ENCODE results near the gene TRAPPC12. TPM values are rescaled to one million over a fixed set of nuclear protein-coding genes. Genes with fewer than 3 reads are reported as not detected.

TRAPPC12 gene
- total RNA-seq, 2 experiments from 2014 or later: 44.3 to 45.8 TPM

DNA sequence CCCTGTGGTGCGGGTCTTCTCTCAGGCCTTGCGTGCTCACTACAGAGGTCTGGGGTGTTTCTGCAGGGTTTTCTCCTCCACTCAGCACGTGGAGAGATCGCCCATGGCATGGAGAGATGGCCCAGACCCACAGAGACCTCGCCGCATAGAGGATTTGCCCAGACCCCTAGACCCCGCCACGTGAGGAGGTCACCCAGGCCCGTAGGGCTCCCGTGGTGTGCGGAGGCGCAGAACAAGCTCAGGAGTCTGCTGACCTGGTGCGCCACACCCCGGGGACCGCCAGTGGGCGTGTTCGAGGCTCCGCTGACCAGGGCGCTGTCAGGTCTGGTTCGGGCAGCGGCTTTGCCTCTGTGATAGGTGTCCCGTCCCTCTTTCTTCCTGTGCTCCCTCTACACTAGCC lies 75.3 kb downstream of the TRAPPC12 start:
- Mint-ChIP-seq H3K4me1 (ENCODE audit: low read depth) (no peaks in the 10 kb centered on the region), H3K36me3 (ENCODE audit: low read depth) (peaks cover 17% of the 10 kb centered on the region), H3K4me3 (no peak overlapping the region), H3K27me3 (ENCODE audit: low read depth) (no peaks in the 10 kb centered on the region), H3K27ac (no peak overlapping the region), H3K9me3 (no peaks in the 10 kb centered on the region)
- DNase-seq: no peak
- intact Hi-C loops (cut with micrococcal nuclease): no loop called here
- CTCF ChIA-PET: no interaction called here

DNA sequence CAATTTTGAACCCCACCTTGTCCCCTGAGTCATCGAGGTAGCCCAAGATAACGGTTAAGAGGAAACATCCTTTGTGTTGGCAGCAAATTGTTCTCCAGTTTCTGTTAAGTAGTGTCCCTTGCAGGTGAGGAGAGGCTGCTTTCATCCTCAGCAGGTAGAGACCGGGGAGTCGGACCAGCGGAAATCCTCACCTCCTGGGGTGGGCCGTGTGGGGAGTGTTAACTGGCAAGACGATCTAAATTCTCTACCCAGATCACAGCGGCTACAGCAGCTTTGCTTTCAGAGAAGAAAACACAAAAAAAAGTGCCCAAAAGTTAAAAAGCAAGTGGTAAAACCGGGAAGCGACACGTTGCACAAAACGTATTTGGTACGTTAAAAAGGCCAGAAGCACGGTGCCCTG lies 76.6 kb downstream of the TRAPPC12 start:
- Mint-ChIP-seq H3K36me3 (ENCODE audit: low read depth) (peaks cover 16% of the 10 kb centered on the region), H3K4me3 (no peak overlapping the region), H3K27me3 (ENCODE audit: low read depth) (no peaks in the 10 kb centered on the region), H3K9me3 (no peaks in the 10 kb centered on the region), H3K27ac (no peak overlapping the region), H3K4me1 (ENCODE audit: low read depth) (peaks cover 4% of the 10 kb centered on the region)
- no peak for DNase-seq
- CTCF ChIA-PET: no interaction called here
- intact Hi-C loops (cut with micrococcal nuclease): no loop called here

DNA sequence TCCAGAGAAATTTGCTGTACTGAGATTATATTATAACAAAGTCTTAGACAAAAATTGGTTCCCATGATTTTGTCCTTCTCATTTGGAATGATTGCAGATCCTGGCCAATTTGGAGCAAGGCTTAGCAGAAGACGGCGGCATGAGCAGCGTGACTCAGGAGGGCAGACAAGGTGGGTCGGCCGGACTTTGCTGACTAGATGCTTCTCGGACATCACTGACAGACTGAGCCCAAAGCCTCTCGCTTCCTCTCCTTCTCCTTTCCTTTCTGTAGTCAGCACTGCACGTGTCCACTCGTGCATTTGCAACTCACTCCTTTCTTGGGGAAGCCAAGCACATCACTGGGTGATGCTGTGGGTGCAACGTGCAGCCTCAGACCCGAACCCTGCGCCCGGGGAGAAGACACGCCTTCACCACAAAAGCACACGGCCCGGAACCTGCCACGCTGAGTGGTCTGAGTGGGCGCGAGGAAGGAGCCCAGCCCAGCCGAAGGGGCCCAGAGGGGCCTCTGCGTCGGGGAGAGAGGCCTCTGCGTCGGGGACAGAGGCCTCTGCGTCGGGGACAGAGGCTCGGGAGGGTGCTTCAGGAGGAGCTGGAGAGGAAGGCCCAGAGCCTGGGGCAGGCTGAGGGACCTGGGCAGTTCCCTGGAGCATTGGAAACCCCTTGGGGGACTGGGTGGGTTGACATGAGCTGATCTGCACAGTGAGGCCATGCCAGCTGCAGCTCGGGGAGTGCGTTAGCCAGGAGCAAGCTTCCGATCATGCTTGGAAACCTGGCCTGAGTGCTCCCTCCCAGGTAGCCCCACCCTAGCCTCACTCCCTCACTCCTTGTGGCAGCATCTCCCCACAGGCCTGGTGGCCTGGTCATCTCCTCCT lies 78.3 kb downstream of the TRAPPC12 start:
- CTCF ChIA-PET: interaction anchor here (7.1 kb wide), 1 partner anchor 34 kb away, joined by 44 read pairs; no protein-coding TSS in a partner anchor
- Mint-ChIP-seq H3K27ac (no peak overlapping the region), H3K27me3 (ENCODE audit: low read depth) (no peaks in the 10 kb centered on the region), H3K4me1 (ENCODE audit: low read depth) (peaks cover 13% of the 10 kb centered on the region), H3K9me3 (no peaks in the 10 kb centered on the region), H3K36me3 (ENCODE audit: low read depth) (peaks cover 13% of the 10 kb centered on the region), H3K4me3 (no peak overlapping the region)
- DNase-seq: no peak
- intact Hi-C loops (cut with micrococcal nuclease): no loop called here

DNA sequence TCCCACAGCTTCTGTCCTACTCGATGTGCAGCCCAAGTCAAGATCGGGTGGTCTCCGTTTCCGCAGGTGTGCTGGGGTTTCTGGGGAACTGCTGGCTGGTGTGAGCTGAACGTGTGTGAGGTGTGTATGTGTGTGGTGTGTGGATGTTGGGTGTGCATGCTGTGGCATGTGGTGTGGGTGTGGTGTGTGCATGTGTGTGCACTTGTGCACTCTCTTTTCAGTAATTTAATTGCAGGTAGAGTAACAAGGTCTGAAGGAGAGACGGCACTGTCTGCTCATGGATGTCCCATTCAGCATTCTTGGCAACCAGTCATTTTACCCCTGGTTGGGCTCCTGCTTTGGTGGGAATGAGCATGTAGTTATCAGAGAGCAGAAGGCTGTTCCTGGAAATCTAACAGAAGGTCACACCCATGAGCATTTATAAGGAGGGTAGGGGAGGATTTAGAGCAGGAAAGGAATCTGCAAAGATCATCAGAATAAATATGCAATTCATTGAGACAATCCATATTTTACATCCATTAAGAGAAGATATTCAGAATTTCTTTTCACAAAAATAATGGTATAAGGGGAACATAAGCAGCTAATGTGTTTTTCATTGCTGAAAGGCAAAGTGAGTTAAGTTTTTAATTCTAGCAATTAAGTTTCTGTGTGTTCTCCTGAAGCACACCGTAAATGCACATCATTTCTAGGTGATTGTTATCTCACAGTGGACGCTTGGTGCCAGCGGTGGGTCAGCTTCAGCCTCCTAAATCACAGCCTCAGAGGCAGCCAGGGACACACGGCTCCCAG lies 79.1 kb downstream of the TRAPPC12 start:
- CTCF ChIA-PET: interaction anchor here (7.1 kb wide), 1 partner anchor 35 kb away, joined by 44 read pairs; no protein-coding TSS in a partner anchor
- peaks cover 15% of the 10 kb centered on the region for H3K36me3 Mint-ChIP-seq (ENCODE audit: low read depth)
- no peak overlapping the region for H3K27ac Mint-ChIP-seq
- H3K9me3 Mint-ChIP-seq: no peaks in the 10 kb centered on the region
- peaks cover 13% of the 10 kb centered on the region for H3K4me1 Mint-ChIP-seq (ENCODE audit: low read depth)
- no peak overlapping the region for H3K4me3 Mint-ChIP-seq
- no peak for DNase-seq
- no peaks in the 10 kb centered on the region for H3K27me3 Mint-ChIP-seq (ENCODE audit: low read depth)
- intact Hi-C loops (cut with micrococcal nuclease): no loop called here

DNA sequence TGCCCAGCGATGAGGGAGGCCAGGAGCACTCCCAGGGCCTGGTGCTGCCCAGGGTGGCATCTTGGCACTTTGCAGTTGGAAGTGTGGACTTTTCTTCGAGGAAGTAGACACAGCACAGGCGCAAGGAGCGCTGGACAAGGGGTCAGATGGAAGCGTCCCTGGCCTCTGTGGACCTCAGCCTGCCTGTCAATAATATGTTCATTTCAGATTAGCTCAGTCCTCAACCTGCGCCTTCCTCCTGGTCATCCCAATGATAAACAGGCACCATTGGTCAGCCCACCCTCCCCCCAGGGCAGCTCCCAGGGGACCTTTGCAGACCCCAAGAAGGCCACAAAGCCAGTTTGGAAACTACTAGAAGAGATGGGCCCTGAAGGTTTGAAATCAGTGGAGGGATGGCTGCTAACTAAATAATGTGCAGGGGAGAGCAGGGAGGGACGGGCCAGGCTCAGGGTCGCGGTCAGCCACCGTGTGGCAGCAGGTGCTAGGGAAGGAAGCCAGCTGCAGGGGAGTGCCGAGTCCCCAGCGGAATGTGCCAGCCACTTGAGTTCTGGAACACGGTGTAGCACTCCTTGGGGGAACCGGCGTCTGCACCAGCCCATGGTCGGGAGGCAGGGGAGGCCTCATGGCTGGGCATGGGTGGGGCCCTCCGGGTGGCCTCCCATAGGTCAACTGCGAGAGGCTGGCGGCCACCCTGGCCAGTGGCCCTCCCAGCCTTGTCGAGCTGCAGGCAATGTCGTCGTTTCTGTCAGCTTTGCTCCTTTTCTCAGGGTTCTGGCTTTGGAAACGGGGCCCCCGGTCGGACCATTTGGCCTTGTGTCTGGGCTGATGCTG lies 79.9 kb downstream of the TRAPPC12 start:
- H3K36me3 Mint-ChIP-seq (ENCODE audit: low read depth): peaks cover 17% of the 10 kb centered on the region
- H3K27ac Mint-ChIP-seq: no peak overlapping the region
- intact Hi-C loops (cut with micrococcal nuclease): loop anchor here (5.0 to 10.0 kb wide), 2 partner anchors 285 to 457 kb away; no protein-coding TSS in a partner anchor
- no peaks in the 10 kb centered on the region for H3K27me3 Mint-ChIP-seq (ENCODE audit: low read depth)
- H3K4me3 Mint-ChIP-seq: no peak overlapping the region
- H3K9me3 Mint-ChIP-seq: no peaks in the 10 kb centered on the region
- peaks cover 13% of the 10 kb centered on the region for H3K4me1 Mint-ChIP-seq (ENCODE audit: low read depth)
- CTCF ChIA-PET: interaction anchor here (1.4 to 7.1 kb wide), 2 partner anchors 36 to 192 kb away, joined by 3 to 44 read pairs; no protein-coding TSS in a partner anchor
- no peak for DNase-seq

DNA sequence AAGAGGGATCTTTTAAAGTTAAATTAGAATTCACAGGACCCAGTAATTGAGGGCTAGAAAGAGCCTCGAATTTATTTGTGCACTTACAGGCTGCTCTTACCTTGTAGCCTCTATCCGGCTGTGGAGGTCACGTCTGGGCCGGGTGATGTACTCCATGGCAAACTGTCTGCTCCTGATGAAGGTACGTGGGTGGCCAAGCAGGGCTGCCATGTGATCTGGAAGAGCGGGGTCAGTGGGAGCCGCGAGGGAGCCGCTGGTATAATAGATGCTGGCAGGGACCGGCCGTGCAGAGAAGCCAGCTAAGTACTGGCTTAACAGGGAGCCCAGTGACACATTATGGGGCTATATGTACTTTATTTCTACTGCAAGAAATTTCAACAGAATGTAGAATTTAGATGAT lies 80.7 kb downstream of the TRAPPC12 start:
- no peak overlapping the region for H3K4me3 Mint-ChIP-seq
- no peak for DNase-seq
- H3K27me3 Mint-ChIP-seq (ENCODE audit: low read depth): no peaks in the 10 kb centered on the region
- no peak overlapping the region for H3K27ac Mint-ChIP-seq
- no peaks in the 10 kb centered on the region for H3K9me3 Mint-ChIP-seq
- peaks cover 17% of the 10 kb centered on the region for H3K36me3 Mint-ChIP-seq (ENCODE audit: low read depth)
- H3K4me1 Mint-ChIP-seq (ENCODE audit: low read depth): peaks cover 13% of the 10 kb centered on the region
- intact Hi-C loops (cut with micrococcal nuclease): loop anchor here (5.0 to 10.0 kb wide), 2 partner anchors 285 to 458 kb away; no protein-coding TSS in a partner anchor
- CTCF ChIA-PET: interaction anchor here (1.4 to 7.1 kb wide), 3 partner anchors 20 to 192 kb away, joined by 3 to 44 read pairs (median 10); no protein-coding TSS in a partner anchor

DNA sequence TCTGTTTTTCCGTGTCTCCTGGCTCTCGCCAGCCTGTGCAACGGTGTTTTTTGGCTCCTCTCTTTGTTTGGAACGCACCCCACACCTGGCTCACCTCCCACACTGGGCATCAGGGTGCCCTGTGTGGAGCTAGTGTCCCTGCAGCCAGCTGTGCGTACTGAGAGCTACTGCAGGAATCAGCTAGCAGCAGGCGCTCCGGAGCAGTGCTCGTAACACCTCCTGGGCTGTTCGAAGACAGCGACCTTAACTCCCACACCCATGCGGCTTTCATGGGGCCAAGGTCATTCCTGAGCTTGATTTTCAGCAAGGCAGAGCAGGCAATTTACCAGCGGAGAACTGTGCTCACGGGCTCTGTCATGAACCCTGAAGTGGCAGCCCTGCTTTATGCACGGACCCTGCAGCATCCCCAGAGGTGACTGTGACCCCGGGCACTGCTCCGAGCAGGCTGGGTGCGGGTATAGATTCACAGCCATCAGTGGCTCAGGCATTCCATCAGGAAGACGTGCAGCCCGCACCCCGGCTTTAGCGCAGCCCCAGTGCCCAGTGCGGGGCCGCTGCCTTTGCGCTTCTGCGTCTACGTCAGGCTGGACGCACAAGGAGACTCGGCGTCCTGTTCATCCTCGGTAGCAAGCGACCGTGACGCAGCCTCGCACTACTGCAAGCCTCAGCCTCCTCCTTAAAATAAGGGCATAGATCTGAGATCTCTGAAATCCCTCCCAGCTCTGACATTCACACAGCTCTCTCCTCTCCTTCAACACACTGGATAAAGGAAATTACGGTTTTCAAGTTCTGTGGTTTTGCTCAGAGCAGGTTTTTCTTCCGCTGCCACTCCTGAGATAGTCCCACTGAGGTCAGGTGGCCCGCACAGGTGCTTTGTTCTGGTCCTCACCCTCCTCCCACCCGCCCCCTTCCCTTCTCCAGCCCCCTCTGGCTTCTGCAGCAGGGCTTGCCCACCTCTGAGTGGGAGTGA lies 81.6 kb downstream of the TRAPPC12 start:
- Mint-ChIP-seq H3K36me3 (ENCODE audit: low read depth) (peaks cover 14% of the 10 kb centered on the region), H3K4me3 (no peak overlapping the region), H3K27ac (peak overlapping the region; percentile 79), H3K27me3 (ENCODE audit: low read depth) (no peaks in the 10 kb centered on the region), H3K9me3 (no peaks in the 10 kb centered on the region), H3K4me1 (ENCODE audit: low read depth) (peaks cover 13% of the 10 kb centered on the region)
- DNase-seq: no peak
- intact Hi-C loops (cut with micrococcal nuclease): loop anchor here (5.0 to 10.0 kb wide), 2 partner anchors 286 to 459 kb away; no protein-coding TSS in a partner anchor
- CTCF ChIA-PET: interaction anchor here (1.0 to 7.1 kb wide), 7 partner anchors 9 to 191 kb away, joined by 3 to 44 read pairs (median 6); no protein-coding TSS in a partner anchor

DNA sequence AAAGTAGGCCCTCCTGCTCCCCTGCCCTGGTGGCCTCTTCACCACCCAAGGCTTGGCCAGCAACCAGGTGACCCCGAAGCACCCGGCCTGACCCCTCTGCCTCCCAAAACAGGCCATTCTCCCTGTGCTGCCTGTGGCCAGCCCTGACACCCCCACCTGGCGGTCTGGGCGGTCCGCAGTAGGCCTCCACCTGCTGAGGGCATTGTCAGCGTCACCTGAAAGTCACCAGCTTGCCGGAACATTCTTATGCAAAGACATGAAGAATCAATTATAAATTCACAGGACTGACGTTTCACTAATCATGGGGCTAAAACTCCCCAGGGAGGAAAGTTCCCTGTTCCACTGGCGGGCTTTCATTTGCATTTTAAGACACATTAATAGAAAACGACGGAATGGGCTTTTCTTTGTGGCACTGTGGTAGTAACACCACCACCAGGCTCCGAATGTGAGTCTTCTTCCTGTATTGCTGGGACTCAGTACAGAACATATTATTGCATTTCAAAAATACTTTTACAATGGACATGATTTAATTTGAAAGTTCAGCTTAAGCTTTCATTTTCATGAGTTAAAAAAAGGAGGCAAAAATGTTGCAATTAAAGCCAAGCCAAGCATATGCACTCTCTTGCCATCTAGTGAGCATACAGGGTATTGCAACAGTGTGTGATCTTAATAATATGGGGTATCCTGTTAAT lies 82.5 kb downstream of the TRAPPC12 start:
- intact Hi-C loops (cut with micrococcal nuclease): loop anchor here (1.0 to 10.0 kb wide), 7 partner anchors 38 to 1341 kb away; partner anchors contain the start of gene EIPR1
- DNase-seq: peak; percentile 66
- no peak overlapping the region for H3K4me3 Mint-ChIP-seq

DNA sequence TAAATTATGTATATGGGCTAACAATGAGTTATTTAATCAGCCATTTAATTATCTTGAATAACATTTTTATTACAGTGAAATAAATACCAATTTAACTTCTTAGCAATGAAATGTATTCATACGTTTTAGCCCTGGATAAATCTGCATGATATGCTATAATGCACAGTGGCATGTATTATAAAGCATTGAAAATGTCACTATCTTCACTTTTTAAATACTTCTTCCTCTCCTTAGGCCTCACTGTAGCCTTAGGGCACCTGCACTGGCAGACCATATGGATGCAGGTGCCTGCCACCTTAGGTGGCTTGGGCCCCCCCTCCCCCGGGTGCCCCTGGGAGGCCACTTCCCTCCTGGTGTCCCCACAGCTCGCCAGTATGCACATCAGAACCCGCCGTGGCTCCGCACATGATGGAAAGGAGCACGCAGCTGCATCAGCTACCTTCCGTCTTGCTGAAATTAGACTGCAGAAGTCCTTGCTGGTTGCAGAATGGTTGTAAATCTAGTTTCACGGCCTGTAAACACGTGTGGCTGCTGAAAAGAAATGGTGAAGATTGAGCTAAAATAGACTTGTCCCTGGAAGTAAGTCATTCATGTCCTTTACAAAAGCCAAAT lies 83.1 kb downstream of the TRAPPC12 start:
- DNase-seq: no peak
- peaks cover 13% of the 10 kb centered on the region for H3K4me1 Mint-ChIP-seq (ENCODE audit: low read depth)
- peaks cover 11% of the 10 kb centered on the region for H3K36me3 Mint-ChIP-seq (ENCODE audit: low read depth)

More for the DNA sequence above, 82.5 kb downstream of the TRAPPC12 start:
- H3K27ac Mint-ChIP-seq: peak overlapping the region; percentile 79
- no peaks in the 10 kb centered on the region for H3K9me3 Mint-ChIP-seq
- peaks cover 13% of the 10 kb centered on the region for H3K4me1 Mint-ChIP-seq (ENCODE audit: low read depth)
- peaks cover 10% of the 10 kb centered on the region for H3K36me3 Mint-ChIP-seq (ENCODE audit: low read depth)
- CTCF ChIA-PET: interaction anchor here (0.7 to 7.1 kb wide), 13 partner anchors 9 to 190 kb away, joined by 3 to 44 read pairs (median 5); no protein-coding TSS in a partner anchor
- no peaks in the 10 kb centered on the region for H3K27me3 Mint-ChIP-seq (ENCODE audit: low read depth)

More for the DNA sequence above, 83.1 kb downstream of the TRAPPC12 start:
- Mint-ChIP-seq H3K4me3 (no peak overlapping the region), H3K9me3 (no peaks in the 10 kb centered on the region), H3K27me3 (ENCODE audit: low read depth) (no peaks in the 10 kb centered on the region), H3K27ac (no peak overlapping the region)
- intact Hi-C loops (cut with micrococcal nuclease): loop anchor here (1.0 to 10.0 kb wide), 7 partner anchors 38 to 1342 kb away; partner anchors contain the start of gene EIPR1
- CTCF ChIA-PET: interaction anchor here (0.7 to 7.1 kb wide), 16 partner anchors 8 to 318 kb away, joined by 3 to 44 read pairs (median 4); partner anchors contain the start of gene RPS7

Data from activated naive CD4-positive, alpha-beta T cell treated with anti-CD3 and anti-CD28 coated beads for 36 hours (primary cell).